Posterior vena cava (tissue), 2 donors: ENCODE measurements around the gene SIGLEC14. TPM values are rescaled to one million over a fixed set of nuclear protein-coding genes. Genes with fewer than 3 reads are reported as not detected.

Experiments used
- DNase-seq: peaks from one replicate; pipeline ENCODE4 v3.0.0-alpha.2; 2020; ENCODE audit warnings: low spot score
- intact Hi-C, 2 donors: fragments of 100-400 bp; cut with DNase I; formaldehyde crosslinking; loops; one replicate each; pipeline versions ENCODE4 v1.14.1 to v1.14.2; 2022 to 2023
- total RNA-seq, 2 donors: library from RNA; stranded (reverse); fragmentation: NEBNext Ultra II Directional; extraction: Animal tissue kit (Norgen Biotek cat#: 25700); gene quantifications; one replicate each; pipeline ENCODE4 v1.2.1, GENCODE V29; 2021
- donor health status: DM: yes; HTN: yes; CAD: no.
- donor health status: DM: yes; HTN: yes; CAD: no.

Gene SIGLEC14
- total RNA-seq, 2 donors from 2014 or later = 4.8 to 10.3 TPM

- no peak for DNase-seq
- intact Hi-C loops = no loop called here
Observed at GRCh38 chr19:51628153-51628939, 18.3 kb downstream of the SIGLEC14 start.

- intact Hi-C loops = no loop called here
- no peak for DNase-seq
Observed at GRCh38 chr19:51627491-51628138, 19.0 kb downstream of the SIGLEC14 start.

- intact Hi-C loops = no loop called here
- no peak for DNase-seq
Observed at GRCh38 chr19:51626675-51627074, 19.9 kb downstream of the SIGLEC14 start.

GRCh38 chr19:51621178-51621577, 25.4 kb downstream of the SIGLEC14 start:
- DNase-seq = no peak
- intact Hi-C loops = no loop called here

- no peak for DNase-seq
- intact Hi-C loops = no loop called here
Observed at GRCh38 chr19:51615991-51616390, 30.6 kb downstream of the SIGLEC14 start.

- no peak for DNase-seq
- intact Hi-C loops = no loop called here
Observed at GRCh38 chr19:51614789-51615188, 31.8 kb downstream of the SIGLEC14 start.

- no peak for DNase-seq
- intact Hi-C loops = no loop called here
Observed at GRCh38 chr19:51610576-51610975, 36.0 kb downstream of the SIGLEC14 start.

- intact Hi-C loops = no loop called here
- peak; percentile 94 for DNase-seq
Observed at GRCh38 chr19:51607920-51608562, 38.6 kb downstream of the SIGLEC14 start.

GRCh38 chr19:51607077-51607476, 39.5 kb downstream of the SIGLEC14 start:
- DNase-seq = no peak
- intact Hi-C loops = no loop called here

GRCh38 chr19:51602189-51602854, 44.3 kb downstream of the SIGLEC14 start:
- intact Hi-C loops = no loop called here
- DNase-seq = no peak

- DNase-seq = no peak
- intact Hi-C loops = no loop called here
Observed at GRCh38 chr19:51600940-51601580, 45.6 kb downstream of the SIGLEC14 start.

- DNase-seq = no peak
- intact Hi-C loops = no loop called here
Observed at GRCh38 chr19:51599084-51599483, 47.5 kb downstream of the SIGLEC14 start.

- intact Hi-C loops = no loop called here
- no peak for DNase-seq
Observed at GRCh38 chr19:51598159-51598915, 48.3 kb downstream of the SIGLEC14 start.

- intact Hi-C loops = no loop called here
- DNase-seq = no peak
Observed at GRCh38 chr19:51595190-51596175, 51.1 kb downstream of the SIGLEC14 start.

- intact Hi-C loops = no loop called here
- DNase-seq = no peak
Observed at GRCh38 chr19:51594774-51595109, 51.9 kb downstream of the SIGLEC14 start.

- peak; percentile 100 for DNase-seq
- intact Hi-C loops = no loop called here
Observed at GRCh38 chr19:51593969-51594773, 52.5 kb downstream of the SIGLEC14 start.
